A549 (cell line): ENCODE results near the gene CDK14.

Experiments
- BCL3 ChIP-seq: fragments of >200 bp; sonication (Bioruptor Twin); formaldehyde crosslinking; IDR thresholded peaks from 3 replicates; pipeline ENCODE4 v1.6.1; 2016
- ELK1 ChIP-seq: fragments of 150-350 bp; IDR thresholded peaks from 2 replicates; pipeline ENCODE4 v1.6.1; 2014; ENCODE audit warnings: low read depth, mild to moderate bottlenecking, low read length
- HMGXB4 ChIP-seq: fragments of 250-450 bp; sonication (Bioruptor Pico); IDR thresholded peaks from 2 replicates; pipeline ENCODE4 v1.5.0; 2021; ENCODE audit warnings: mild to moderate bottlenecking, moderate library complexity, borderline replicate concordance
- JUNB ChIP-seq: fragments of >200 bp; sonication (Bioruptor Twin); formaldehyde crosslinking; IDR thresholded peaks from 2 replicates; pipeline ENCODE4 v1.6.1; 2016
- PBX3 ChIP-seq: IDR thresholded peaks from 2 replicates; pipeline ENCODE4 v1.6.1; 2012
- POLR2A ChIP-seq: IDR thresholded peaks from 2 replicates; pipeline ENCODE4 v1.6.1; 2012; ENCODE audit warnings: mild to moderate bottlenecking, low read length
- SREBF2 ChIP-seq: fragments of 450-650 bp; IDR thresholded peaks from 2 replicates; pipeline ENCODE4 v1.6.1; 2014; ENCODE audit warnings: mild to moderate bottlenecking, moderate library complexity
- TF ChIP-seq, protein P1 (sequence below): fragments of >200 bp; sonication (Bioruptor Twin); formaldehyde crosslinking; IDR thresholded peaks from 3 replicates; pipeline ENCODE4 v1.5.1; 2016
- TF ChIP-seq, protein P2 (sequence below): fragments of 200-600 bp; sonication (generic); IDR thresholded peaks from 2 replicates; pipeline ENCODE4 v1.6.1; 2016; ENCODE audit warnings: antibody characterized with exemption, mild to moderate bottlenecking, moderate library complexity

DNA sequence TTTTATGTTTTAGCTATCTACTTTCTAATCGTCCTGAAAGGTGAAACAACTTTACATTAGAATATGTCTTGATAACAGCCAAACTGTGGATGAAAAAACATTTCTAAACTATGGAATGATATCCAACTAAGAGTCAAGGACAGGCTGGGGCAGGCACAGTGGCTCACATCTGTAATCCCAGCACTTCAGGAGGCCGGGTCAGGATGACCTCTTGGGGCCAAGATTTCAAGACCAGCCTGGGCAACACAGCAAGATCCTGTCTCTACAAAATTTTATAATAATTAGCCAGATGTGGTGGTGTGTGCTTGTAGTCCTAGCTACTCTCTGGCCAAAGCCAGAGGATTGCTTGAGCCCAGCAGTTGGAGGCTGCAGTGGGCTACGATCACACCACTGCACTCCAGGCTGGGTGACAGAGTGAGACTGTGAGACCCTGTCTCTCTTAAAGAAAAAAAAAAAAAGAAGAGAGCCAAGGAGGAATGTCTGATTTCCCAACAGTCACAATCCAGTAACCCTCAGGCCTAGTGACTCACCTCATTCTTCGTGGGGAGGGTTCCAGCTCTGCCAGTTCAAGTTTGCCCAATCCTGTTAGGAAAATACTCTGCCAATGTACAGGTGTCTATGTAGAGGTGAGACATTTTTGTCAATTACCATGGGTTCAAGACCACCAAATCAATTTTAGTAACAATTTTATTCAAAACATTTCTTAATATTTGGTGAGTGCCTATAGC, 653.5 kb downstream of the CDK14 start:
- no peak for TF ChIP-seq PBX3
- no peak for TF ChIP-seq ELK1
- TF ChIP-seq, protein P1, sequence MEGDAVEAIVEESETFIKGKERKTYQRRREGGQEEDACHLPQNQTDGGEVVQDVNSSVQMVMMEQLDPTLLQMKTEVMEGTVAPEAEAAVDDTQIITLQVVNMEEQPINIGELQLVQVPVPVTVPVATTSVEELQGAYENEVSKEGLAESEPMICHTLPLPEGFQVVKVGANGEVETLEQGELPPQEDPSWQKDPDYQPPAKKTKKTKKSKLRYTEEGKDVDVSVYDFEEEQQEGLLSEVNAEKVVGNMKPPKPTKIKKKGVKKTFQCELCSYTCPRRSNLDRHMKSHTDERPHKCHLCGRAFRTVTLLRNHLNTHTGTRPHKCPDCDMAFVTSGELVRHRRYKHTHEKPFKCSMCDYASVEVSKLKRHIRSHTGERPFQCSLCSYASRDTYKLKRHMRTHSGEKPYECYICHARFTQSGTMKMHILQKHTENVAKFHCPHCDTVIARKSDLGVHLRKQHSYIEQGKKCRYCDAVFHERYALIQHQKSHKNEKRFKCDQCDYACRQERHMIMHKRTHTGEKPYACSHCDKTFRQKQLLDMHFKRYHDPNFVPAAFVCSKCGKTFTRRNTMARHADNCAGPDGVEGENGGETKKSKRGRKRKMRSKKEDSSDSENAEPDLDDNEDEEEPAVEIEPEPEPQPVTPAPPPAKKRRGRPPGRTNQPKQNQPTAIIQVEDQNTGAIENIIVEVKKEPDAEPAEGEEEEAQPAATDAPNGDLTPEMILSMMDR = no peak
- no peak for TF ChIP-seq SREBF2
- TF ChIP-seq BCL3 = no peak
- TF ChIP-seq POLR2A = no peak
- TF ChIP-seq JUNB = no peak
- TF ChIP-seq HMGXB4 (CRISPR knock-in tag) = no peak
- TF ChIP-seq, protein P2, sequence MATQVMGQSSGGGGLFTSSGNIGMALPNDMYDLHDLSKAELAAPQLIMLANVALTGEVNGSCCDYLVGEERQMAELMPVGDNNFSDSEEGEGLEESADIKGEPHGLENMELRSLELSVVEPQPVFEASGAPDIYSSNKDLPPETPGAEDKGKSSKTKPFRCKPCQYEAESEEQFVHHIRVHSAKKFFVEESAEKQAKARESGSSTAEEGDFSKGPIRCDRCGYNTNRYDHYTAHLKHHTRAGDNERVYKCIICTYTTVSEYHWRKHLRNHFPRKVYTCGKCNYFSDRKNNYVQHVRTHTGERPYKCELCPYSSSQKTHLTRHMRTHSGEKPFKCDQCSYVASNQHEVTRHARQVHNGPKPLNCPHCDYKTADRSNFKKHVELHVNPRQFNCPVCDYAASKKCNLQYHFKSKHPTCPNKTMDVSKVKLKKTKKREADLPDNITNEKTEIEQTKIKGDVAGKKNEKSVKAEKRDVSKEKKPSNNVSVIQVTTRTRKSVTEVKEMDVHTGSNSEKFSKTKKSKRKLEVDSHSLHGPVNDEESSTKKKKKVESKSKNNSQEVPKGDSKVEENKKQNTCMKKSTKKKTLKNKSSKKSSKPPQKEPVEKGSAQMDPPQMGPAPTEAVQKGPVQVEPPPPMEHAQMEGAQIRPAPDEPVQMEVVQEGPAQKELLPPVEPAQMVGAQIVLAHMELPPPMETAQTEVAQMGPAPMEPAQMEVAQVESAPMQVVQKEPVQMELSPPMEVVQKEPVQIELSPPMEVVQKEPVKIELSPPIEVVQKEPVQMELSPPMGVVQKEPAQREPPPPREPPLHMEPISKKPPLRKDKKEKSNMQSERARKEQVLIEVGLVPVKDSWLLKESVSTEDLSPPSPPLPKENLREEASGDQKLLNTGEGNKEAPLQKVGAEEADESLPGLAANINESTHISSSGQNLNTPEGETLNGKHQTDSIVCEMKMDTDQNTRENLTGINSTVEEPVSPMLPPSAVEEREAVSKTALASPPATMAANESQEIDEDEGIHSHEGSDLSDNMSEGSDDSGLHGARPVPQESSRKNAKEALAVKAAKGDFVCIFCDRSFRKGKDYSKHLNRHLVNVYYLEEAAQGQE = no peak
